GM23338 (cell line): ENCODE results near the gene KLK2. TPM values are rescaled to one million over a fixed set of nuclear protein-coding genes. Genes with fewer than 3 reads are reported as not detected.

Experiments used
- ATAC-seq: fragments of 200-7000 bp; cut with Tn5 transposase; 3 replicates; pipeline ENCODE4 v1.9.1; 2020
- DNase-seq: peaks from one replicate; pipeline ENCODE4 v3.0.0-alpha.2; 2015; ENCODE audit warnings: low spot score
- H2AFZ ChIP-seq: fragments of 200-600 bp; sonication (generic); 2 replicates; pipeline ENCODE4 v1.8.0; 2016; ENCODE audit warnings: antibody characterized with exemption, mild to moderate bottlenecking, moderate library complexity
- H3F3A ChIP-seq: fragments of 200-600 bp; sonication (generic); replicated peaks from 2 replicates; pipeline ENCODE4 v1.8.0; 2017; ENCODE audit warnings: antibody characterized with exemption, mixed run types, low read depth
- H3K27ac ChIP-seq: fragments of 200-600 bp; sonication (generic); 2 replicates; pipeline ENCODE4 v1.6.1; 2016; ENCODE audit warnings: low read depth
- H3K27me3 ChIP-seq: fragments of 200-600 bp; sonication (generic); 2 replicates; pipeline ENCODE4 v1.8.0; 2016; ENCODE audit warnings: mild to moderate bottlenecking, mixed run types, moderate library complexity; ENCODE audit not compliant: insufficient read depth
- H3K36me3 ChIP-seq: fragments of 200-600 bp; sonication (generic); 2 replicates; pipeline ENCODE4 v1.8.0; 2016; ENCODE audit warnings: mild to moderate bottlenecking; ENCODE audit not compliant: insufficient read depth
- H3K4me1 ChIP-seq: fragments of 200-600 bp; sonication (generic); 2 replicates; pipeline ENCODE4 v1.8.0; 2016; ENCODE audit warnings: mild to moderate bottlenecking, moderate library complexity; ENCODE audit not compliant: insufficient read depth
- H3K4me2 ChIP-seq: fragments of 200-600 bp; sonication (generic); 2 replicates; pipeline ENCODE4 v1.7.1; 2017; ENCODE audit warnings: mixed run types
- H3K4me3 ChIP-seq: fragments of 200-600 bp; sonication (generic); 2 replicates; pipeline ENCODE4 v1.6.1; 2016; ENCODE audit warnings: mixed run types
- H3K79me2 ChIP-seq: fragments of 200-600 bp; sonication (generic); replicated peaks from 2 replicates; pipeline ENCODE4 v1.8.0; 2017; ENCODE audit warnings: mild to moderate bottlenecking; ENCODE audit not compliant: insufficient read depth
- H3K9me2 ChIP-seq: fragments of 200-600 bp; sonication (generic); 2 replicates; pipeline ENCODE4 v1.8.0; 2017; ENCODE audit not compliant: insufficient read depth
- H4K20me1 ChIP-seq: fragments of 200-600 bp; sonication (generic); replicated peaks from 2 replicates; pipeline ENCODE4 v1.8.0; 2017; ENCODE audit warnings: mild to moderate bottlenecking; ENCODE audit not compliant: insufficient read depth
- H3K27ac Mint-ChIP-seq: 2 replicates; pipeline ENCODE4 v1.8.0; 2020; ENCODE audit warnings: inconsistent platforms, mild to moderate bottlenecking, moderate library complexity, mixed read lengths
- H3K27me3 Mint-ChIP-seq: 3 replicates; pipeline ENCODE4 v1.8.0; 2022; ENCODE audit warnings: low read depth, mild to moderate bottlenecking, moderate library complexity, mixed read lengths, inconsistent platforms; ENCODE audit not compliant: insufficient read depth, poor library complexity
- H3K36me3 Mint-ChIP-seq: 3 replicates; pipeline ENCODE4 v1.8.0; 2021; ENCODE audit warnings: low read depth, mild to moderate bottlenecking, inconsistent platforms, moderate library complexity, mixed read lengths
- H3K4me1 Mint-ChIP-seq: 3 replicates; pipeline ENCODE4 v1.8.0; 2020; ENCODE audit warnings: mild to moderate bottlenecking, inconsistent platforms, mixed read lengths
- H3K4me3 Mint-ChIP-seq: 3 replicates; pipeline ENCODE4 v1.8.0; 2021; ENCODE audit warnings: moderate library complexity, mild to moderate bottlenecking, inconsistent platforms, mixed read lengths
- H3K9me3 Mint-ChIP-seq: 3 replicates; pipeline ENCODE4 v1.8.0; 2020; ENCODE audit warnings: moderate library complexity, mild to moderate bottlenecking, inconsistent platforms, mixed read lengths
- CREB1 ChIP-seq: fragments of 250-450 bp; sonication (Bioruptor Pico); IDR thresholded peaks from 2 replicates; pipeline ENCODE4 v1.5.0; 2020; ENCODE audit warnings: low read depth, mild to moderate bottlenecking, moderate library complexity
- CTCF ChIP-seq, 2 experiments: fragments of 200-600 bp in 1 of 2; sonication (generic) in 1 of 2; conservative IDR thresholded peaks; 2 replicates each; pipeline versions ENCODE4 v1.5.1 to v1.6.1; 2016 to 2017; ENCODE audit warnings: antibody characterized with exemption in 2 of 2, low read depth in 2 of 2, mild to moderate bottlenecking in 2 of 2, moderate library complexity in 1 of 2
- ETS1 ChIP-seq: IDR thresholded peaks from 2 replicates; pipeline ENCODE4 v1.6.1; 2016; ENCODE audit warnings: antibody characterized with exemption
- EZH2phosphoT487 ChIP-seq: fragments of 200-600 bp; sonication (generic); IDR thresholded peaks from one replicate; pipeline ENCODE4 v1.8.1; 2018; ENCODE audit warnings: antibody characterized with exemption; ENCODE audit not compliant: unreplicated experiment
- JUNB ChIP-seq: IDR thresholded peaks from one replicate; pipeline ENCODE4 v1.6.1; 2016; ENCODE audit warnings: antibody characterized with exemption; ENCODE audit not compliant: unreplicated experiment
- NANOG ChIP-seq: IDR thresholded peaks from 2 replicates; pipeline ENCODE4 v1.6.1; 2016; ENCODE audit warnings: antibody characterized with exemption, borderline replicate concordance
- POLR2AphosphoS5 ChIP-seq: IDR thresholded peaks from 2 replicates; pipeline ENCODE4 v1.6.1; 2016; ENCODE audit warnings: antibody characterized with exemption, low read depth
- REST ChIP-seq: IDR thresholded peaks from one replicate; pipeline ENCODE4 v1.6.1; 2018; ENCODE audit warnings: antibody characterized with exemption; ENCODE audit not compliant: unreplicated experiment
- STAT1 ChIP-seq: IDR thresholded peaks from one replicate; pipeline ENCODE4 v1.6.1; 2016; ENCODE audit warnings: antibody characterized with exemption; ENCODE audit not compliant: unreplicated experiment
- ZNF462 ChIP-seq: fragments of 250-450 bp; sonication (Bioruptor Pico); IDR thresholded peaks from 2 replicates; pipeline ENCODE4 v1.5.0; 2020; ENCODE audit warnings: mild to moderate bottlenecking, moderate library complexity
- polyA plus RNA-seq: library from polyadenylated mRNA; unstranded; fragments of >200 nt; fragmentation: Nextera tagmentation; extraction: Ambion mirVana; gene quantifications from 2 replicates; pipeline ENCODE4 v1.2.1, GENCODE V29; 2016
- total RNA-seq: library from RNA; depleted of rRNA; stranded (reverse); fragments of >200 nt; shearing (Covaris generic); gene quantifications from 2 replicates; pipeline ENCODE4 v1.2.3, GENCODE V29; 2014

Gene KLK2
- total and polyA plus RNA-seq, 2 experiments from 2014 or later: 0.18 to 0.69 TPM

- Histone ChIP-seq H3K4me1 (no peaks in the 10 kb centered on the region), H2AFZ (no peak overlapping the region), H3K36me3 (no peaks in the 10 kb centered on the region), H3F3A (no peaks in the 10 kb centered on the region), H3K4me2 (no peak overlapping the region), H3K4me3 (no peak overlapping the region), H3K27ac (no peak overlapping the region), H4K20me1 (no peaks in the 10 kb centered on the region), H3K27me3 (no peaks in the 10 kb centered on the region), H3K79me2 (no peaks in the 10 kb centered on the region), H3K9me2 (no peaks in the 10 kb centered on the region; the same call in 1 of the 2 replicates)
- peak; percentile 48 for DNase-seq
- Mint-ChIP-seq H3K36me3 (no peaks in the 10 kb centered on the region), H3K4me3 (no peak overlapping the region), H3K27ac (no peak overlapping the region), H3K27me3 (peaks cover 16% of the 10 kb centered on the region), H3K4me1 (peaks cover 6% of the 10 kb centered on the region; the same call in 2 of the 3 replicates), H3K9me3 (no peaks in the 10 kb centered on the region; the same call in 1 of the 3 replicates)
- no peak for ATAC-seq
- TF ChIP-seq CREB1 (CRISPR knock-in tag): no peak
- TF ChIP-seq POLR2AphosphoS5: no peak
- no peak for TF ChIP-seq ETS1
- no peak for TF ChIP-seq STAT1
- no peak for TF ChIP-seq CTCF (conservative IDR thresholded peaks at IDR 0.05; ENCODE audit: low read depth in 2 of 2)
- TF ChIP-seq ZNF462 (CRISPR knock-in tag): no peak
- TF ChIP-seq NANOG: no peak
- TF ChIP-seq EZH2phosphoT487: no peak
- TF ChIP-seq JUNB: no peak
- TF ChIP-seq REST: no peak
Observed at GRCh38 chr19:50928831-50929230, 55.6 kb downstream of the KLK2 start.
